NCI-H2227 (cell line): Measurements from ENCODE around the gene RNF215.
A peak's percentile ranks its signal among the peaks of the same experiment; 100 is the strongest.
"Not testable (repeated sequence)": the region's sequence is repeated elsewhere in the genome, so short reads cannot be mapped to it uniquely, and the experiment has no call there.

ENCODE experiments used
- DNase-seq: peaks from one replicate; lab custom pipeline; 2025; ENCODE audit not compliant: unreplicated experiment; lab: John Stamatoyannopoulos, UW

The RNF215 gene

GRCh38 chr22:30365891-30366290, 21.3 kb downstream of the RNF215 start:
- no peak for DNase-seq

GRCh38 chr22:30362651-30363281, 24.4 kb downstream of the RNF215 start:
- no peak for DNase-seq

GRCh38 chr22:30361916-30362650, 25.1 kb downstream of the RNF215 start:
- no peak for DNase-seq

GRCh38 chr22:30358541-30358940, 28.7 kb downstream of the RNF215 start:
- no peak for DNase-seq

GRCh38 chr22:30357650-30358215, 29.5 kb downstream of the RNF215 start:
- no peak for DNase-seq

GRCh38 chr22:30357236-30357570, 30.0 kb downstream of the RNF215 start:
- DNase-seq: no peak

- peak; percentile 93 for DNase-seq
These were observed 30.6 kb downstream of the RNF215 start, which contains the start of the genes CCDC157 and SF3A1 for GRCh38 chr22:30356449-30357235. Gene CCDC157 (plus strand): TSS chr22:30357007. CDS start chr22:30366001, 8,994 bp downstream. Gene SF3A1 (minus strand): TSS chr22:30356894. CDS start chr22:30356792, 102 bp downstream.

- no peak for DNase-seq
These were observed 32.6 kb downstream of the RNF215 start for GRCh38 chr22:30354644-30355043.

- DNase-seq: no peak
These were observed 36.0 kb downstream of the RNF215 start for GRCh38 chr22:30351226-30351625.

- no peak for DNase-seq
These were observed 38.4 kb downstream of the RNF215 start for GRCh38 chr22:30348809-30349208.

GRCh38 chr22:30348404-30348803, 38.8 kb downstream of the RNF215 start:
- no peak for DNase-seq

- DNase-seq: no peak
These were observed 39.8 kb downstream of the RNF215 start for GRCh38 chr22:30347255-30347892.

GRCh38 chr22:30344447-30345200, 42.6 kb downstream of the RNF215 start:
- DNase-seq: no peak

GRCh38 chr22:30340911-30341685, 46.1 kb downstream of the RNF215 start:
- no peak for DNase-seq

- no peak for DNase-seq
These were observed 48.4 kb downstream of the RNF215 start for GRCh38 chr22:30338802-30339201.

GRCh38 chr22:30338341-30338740, 48.9 kb downstream of the RNF215 start:
- not testable (repeated sequence) for DNase-seq

GRCh38 chr22:30337461-30337778, 49.8 kb downstream of the RNF215 start:
- DNase-seq: no peak

- no peak for DNase-seq
These were observed 50.3 kb downstream of the RNF215 start for GRCh38 chr22:30336752-30337460.

- DNase-seq: no peak
These were observed 52.0 kb downstream of the RNF215 start for GRCh38 chr22:30335236-30335635.
